HG02943 (cell line): ENCODE results near the gene GRHL3.
A peak's percentile ranks its signal among the peaks of the same experiment; 100 is the strongest.

Source experiments
- ATAC-seq: cut with Tn5 transposase; IDR thresholded peaks from one replicate; pipeline ENCODE4 v1.9.1; 2021; ENCODE audit warnings: mild to moderate bottlenecking, low read depth, moderate library complexity; ENCODE audit not compliant: unreplicated experiment

GRHL3 gene

DNA sequence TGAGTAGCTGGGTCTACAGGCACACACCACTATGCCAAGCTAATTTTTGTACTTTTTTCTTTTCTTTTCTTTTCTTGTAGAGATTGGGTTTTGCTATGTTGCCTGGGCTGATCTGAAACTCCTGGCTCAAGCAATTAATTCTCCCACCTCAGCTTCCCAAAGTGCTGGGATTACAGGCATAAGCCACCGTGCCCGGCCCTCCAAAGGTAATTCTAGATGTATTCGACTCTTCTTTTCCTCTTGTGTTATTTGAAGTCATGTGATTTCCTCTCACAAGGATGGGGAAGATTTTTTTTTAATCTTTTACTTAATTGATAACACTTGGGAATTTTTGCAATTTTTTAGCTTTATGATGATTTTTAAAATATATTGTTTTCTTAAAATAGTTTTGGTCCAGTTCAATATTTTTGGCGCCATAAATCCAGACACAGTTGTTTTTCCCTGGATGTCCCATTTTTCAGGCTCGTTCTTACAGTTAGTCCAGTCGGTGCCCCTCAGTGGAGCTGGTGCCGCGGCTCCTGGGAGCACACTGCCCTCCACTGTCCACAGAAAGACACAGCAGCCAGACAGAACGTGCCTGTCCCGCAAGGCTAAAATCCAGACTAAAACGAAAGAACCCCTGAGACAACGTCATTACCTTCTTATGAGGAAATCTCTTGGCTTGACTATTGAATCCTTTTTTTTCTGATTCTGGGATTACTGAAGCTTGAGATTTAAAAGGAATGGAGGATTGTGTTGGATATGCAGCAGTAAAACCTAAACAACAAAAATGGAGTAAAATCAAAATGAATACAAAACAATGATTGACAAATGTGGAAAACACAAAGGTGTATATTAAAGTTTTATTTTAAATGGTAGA is 72.0 kb downstream of the GRHL3 start:
- no peak for ATAC-seq

DNA sequence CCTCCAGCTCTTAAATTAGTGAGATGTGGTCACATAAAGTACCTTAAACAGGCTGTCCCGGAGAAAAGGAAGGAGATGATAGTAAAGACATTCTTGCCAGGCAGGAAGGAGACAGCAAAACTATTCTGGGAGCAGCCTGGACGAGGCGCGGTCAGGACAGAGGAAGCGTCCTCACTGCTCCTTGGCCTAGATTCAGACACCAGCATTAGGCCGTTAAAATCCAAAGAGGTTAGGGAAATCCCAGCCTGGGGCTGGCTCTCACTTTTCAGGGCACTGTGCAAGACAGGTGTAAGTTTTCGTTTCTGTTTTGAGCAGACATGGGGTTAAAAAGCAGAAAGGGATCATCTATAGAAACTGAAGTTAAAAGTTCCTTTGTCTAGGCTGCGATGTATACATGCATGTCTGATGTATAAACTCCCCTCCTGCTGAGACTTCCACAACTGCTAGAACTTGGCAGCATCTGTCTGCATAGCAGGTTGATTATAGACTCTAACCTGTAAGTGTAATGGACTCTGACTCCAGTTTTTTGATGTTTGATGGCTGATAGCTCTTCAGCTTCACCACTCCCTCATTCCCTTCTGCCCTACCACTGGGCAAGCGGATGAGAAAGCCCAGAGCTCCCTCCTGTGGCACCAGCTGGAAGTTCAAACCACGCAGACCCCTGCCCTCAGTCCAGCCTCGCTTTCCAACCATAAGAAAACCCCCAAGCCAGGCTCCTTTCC is 72.9 kb downstream of the GRHL3 start:
- peak; percentile 71 for ATAC-seq

DNA sequence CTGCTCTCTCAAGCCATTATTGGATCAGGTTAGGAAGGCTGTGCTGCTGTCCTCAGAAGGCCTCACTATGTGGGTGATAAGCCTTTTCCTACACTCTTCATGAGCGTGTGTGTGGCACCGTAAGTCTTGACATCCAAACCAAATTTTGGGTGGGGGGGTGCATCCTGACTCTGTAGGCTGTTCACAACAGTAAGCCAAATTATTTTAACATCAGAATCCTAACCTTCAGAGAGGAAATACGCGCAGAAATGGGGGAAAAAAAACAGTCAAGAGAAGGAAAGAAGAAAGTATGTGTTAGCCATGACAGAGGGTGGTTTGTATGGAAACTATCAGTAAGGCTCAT is 73.4 kb downstream of the GRHL3 start:
- no peak for ATAC-seq

DNA sequence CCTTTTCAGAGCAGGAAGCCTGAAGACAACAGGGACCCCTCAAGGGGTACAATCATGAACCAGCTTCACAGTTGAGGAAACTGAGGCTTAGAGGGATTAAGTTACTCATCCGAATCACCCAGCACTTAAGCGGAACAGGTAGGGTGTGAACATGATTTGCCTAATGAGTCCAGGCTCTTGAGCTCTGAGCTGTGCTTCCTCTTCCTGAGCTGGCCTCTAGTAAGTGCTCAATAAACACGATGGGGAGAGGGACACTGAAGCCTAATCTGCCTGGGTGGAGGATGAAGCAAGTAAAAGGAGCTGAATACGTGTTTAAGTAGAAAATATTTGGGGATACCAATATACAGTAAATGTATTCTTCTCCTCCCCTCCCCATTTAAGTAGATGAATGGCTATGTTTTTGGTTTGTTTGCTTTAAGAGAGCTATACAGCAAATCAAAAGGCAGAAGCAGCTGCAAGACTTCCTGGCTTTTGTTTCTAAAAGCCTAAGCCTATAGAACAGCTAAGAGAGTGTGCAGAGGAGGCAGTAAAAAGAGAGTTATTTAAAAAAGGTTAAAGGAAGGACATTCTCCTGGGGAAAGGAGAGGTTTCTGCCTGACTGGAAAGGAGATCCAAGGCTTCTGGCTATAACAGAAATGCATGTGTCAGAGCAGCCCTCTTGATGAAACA is 74.0 kb downstream of the GRHL3 start:
- ATAC-seq, result no peak

DNA sequence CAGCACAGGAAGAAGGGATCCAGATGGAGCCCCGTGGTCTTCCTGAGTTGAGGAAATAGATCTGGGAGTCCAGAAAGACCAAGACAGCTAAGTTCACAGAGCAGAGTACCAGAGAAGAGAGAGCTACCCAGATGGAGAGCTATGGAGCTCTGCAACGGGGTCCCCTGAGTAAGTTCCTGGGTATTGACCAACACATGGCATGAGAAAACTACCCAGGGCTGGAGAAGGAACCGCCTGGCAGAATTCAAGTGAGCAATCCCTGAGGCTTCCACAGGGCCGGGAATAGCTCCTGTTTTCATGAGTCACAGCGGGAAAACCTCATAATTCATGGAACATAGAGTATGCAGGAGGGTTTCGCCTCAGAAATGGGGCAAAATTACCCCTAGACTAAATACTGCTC is 74.7 kb downstream of the GRHL3 start:
- ATAC-seq, result no peak

DNA sequence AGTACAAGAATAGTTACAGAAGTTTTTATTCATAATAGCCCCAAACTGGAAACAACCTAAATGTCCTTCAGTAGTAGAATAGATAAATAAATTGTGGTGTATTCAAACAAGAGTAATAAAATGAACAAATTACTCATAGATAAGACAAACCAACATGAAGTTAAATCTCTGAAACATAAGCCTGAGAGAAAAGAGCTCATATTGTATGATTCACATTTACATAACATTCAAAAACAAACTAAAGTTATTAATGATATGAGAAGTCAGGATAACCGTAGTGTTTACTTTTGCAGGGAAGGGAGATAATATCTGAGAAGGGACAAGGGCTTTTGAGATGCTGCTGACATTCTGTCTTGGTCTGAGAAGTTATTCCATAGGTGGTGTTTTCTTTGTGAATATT is 80.9 kb downstream of the GRHL3 start:
- ATAC-seq, result no peak

DNA sequence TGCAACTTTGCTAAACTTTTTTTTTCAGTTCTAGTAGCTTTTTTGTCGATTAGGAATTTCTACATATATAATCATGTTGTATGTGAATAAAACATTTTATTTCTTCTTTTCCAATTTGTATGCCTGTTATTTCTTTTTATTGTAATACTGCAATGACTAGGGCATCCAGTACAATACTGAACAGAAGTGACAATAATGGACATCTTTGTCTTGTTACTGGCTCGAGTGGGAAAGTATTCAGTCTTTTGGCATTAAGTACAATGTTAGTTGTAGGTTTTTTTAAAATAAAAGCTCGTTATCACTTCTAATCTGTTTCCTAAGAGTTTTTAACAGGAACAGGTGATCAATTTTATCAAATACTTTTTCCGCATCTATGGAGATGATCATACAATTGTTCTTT is 84.6 kb downstream of the GRHL3 start:
- no peak for ATAC-seq
